BLaER1 treated with 17β-estradiol and CSF1 and Interleukin-3, amounts not matched to agents 10 nM and 100 nM (cell line): Measurements from ENCODE around the gene PIK3R6.

Source experiments
- H3K27ac ChIP-seq, 11 experiments: shearing (Covaris generic); formaldehyde crosslinking; 2 replicates each; pipeline ENCODE4 v1.8.1; 2022
- H3K27me3 ChIP-seq, 11 experiments: shearing (Covaris generic); formaldehyde crosslinking; 2 replicates each; pipeline ENCODE4 v1.8.1; 2022
- H3K36me3 ChIP-seq, 11 experiments: shearing (Covaris generic); formaldehyde crosslinking; 2 replicates each; pipeline ENCODE4 v1.8.1; 2022
- H3K4me1 ChIP-seq, 10 experiments: shearing (Covaris generic); formaldehyde crosslinking; 2 replicates each; pipeline ENCODE4 v1.8.1; 2022
- H3K4me2 ChIP-seq, 11 experiments: shearing (Covaris generic); formaldehyde crosslinking; 2 replicates each; pipeline ENCODE4 v1.8.1; 2022
- H3K4me3 ChIP-seq, 10 experiments: shearing (Covaris generic); formaldehyde crosslinking; 2 replicates each; pipeline ENCODE4 v1.8.1; 2022
- H3K9ac ChIP-seq, 11 experiments: shearing (Covaris generic); formaldehyde crosslinking; 2 replicates each; pipeline ENCODE4 v1.8.1; 2022
- H3K9me3 ChIP-seq, 11 experiments: shearing (Covaris generic); formaldehyde crosslinking; replicated peaks in 1 of 11; 2 replicates each; pipeline ENCODE4 v1.8.1; 2022
- H4K20me1 ChIP-seq, 11 experiments: shearing (Covaris generic); formaldehyde crosslinking; 2 replicates each; pipeline ENCODE4 v1.8.1; 2022
- Cebpa-rat ChIP-seq, 11 experiments: shearing (Covaris generic); IDR thresholded peaks; 2 replicates each; pipeline ENCODE4 v1.8.1; 2022

The PIK3R6 gene, protein sequence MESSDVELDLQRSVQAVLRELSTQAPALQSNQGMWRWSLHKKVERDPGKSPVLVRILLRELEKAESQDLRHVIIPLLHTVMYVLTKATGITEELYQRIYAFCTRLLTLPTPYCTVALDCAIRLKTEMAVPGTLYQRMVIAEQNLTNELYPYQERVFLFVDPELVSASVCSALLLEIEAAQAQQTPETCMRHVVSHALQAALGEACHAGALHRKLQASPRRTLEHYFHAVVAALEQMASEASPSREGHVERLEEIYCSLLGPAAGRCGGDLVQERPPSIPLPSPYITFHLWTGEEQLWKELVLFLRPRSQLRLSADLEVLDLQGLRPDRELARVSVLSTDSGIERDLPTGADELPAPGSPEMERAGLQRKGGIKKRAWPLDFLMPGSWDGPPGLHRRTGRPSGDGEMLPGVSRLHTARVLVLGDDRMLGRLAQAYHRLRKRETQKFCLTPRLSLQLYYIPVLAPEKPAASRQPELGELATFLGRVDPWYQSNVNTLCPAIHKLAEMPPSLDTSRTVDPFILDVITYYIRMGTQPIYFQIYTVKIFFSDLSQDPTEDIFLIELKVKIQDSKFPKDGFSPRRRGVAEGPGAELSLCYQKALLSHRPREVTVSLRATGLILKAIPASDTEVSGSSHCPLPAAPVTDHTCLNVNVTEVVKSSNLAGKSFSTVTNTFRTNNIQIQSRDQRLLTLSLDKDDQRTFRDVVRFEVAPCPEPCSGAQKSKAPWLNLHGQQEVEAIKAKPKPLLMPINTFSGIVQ

GRCh38 chr17:8867361-8867981 is at the start of gene PIK3R6:
PIK3R6 (minus strand) TSS chr17:8867674; CDS start chr17:8849794, 17,880 bp downstream.
- Histone ChIP-seq H3K9me3 (no peaks in the 10 kb centered on the region), H3K27me3 (no peaks in the 10 kb centered on the region), H3K27ac (peak within 1 kb of the TSS; percentile 15 to 77 (median 65); a peak in 21 of 22 replicates), H3K36me3 (peaks cover 0 to 26% (median 11%) of the 10 kb centered on the region in 11 experiments; a peak in 11 of 22 replicates), H3K4me3 (peak within 1 kb of the TSS; percentile 22 to 77 (median 63); a peak in 18 of 20 replicates), H4K20me1 (peaks cover 0 to 26% (median 0%) of the 10 kb centered on the region in 11 experiments; a peak in 3 of 22 replicates), H3K9ac (peak within 1 kb of the TSS; percentile 51 to 81 (median 77); a peak in 21 of 22 replicates), H3K4me2 (peak within 1 kb of the TSS; percentile 76 to 99 (median 88)), H3K4me1 (peaks cover 47 to 87% (median 57%) of the 10 kb centered on the region in 10 experiments)
- TF ChIP-seq Cebpa-rat (IDR thresholded peaks at IDR 0.05): no peak

DNA sequence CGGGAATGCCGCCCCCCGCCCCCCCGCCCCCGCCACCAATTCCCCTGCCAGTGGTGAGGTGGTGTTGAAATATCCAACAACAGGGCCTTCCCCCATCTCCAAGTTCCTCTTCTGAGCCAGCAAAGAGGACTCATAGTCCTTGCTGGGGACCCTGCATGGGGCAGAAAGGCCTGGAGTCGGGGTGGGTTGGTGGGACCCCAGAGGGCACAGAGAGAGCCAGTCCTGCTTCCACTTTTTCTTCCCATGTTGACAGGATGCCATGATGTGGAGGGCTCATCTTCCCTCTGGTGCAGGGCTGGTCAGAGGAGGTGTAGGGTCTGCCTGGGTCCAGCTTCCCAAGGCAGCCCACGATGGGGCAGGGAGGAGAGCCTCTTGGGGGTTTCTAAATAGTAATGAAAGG is 49.0 kb upstream of the PIK3R6 start:
- H3K36me3 ChIP-seq: peaks cover 3 to 79% (median 27%) of the 10 kb centered on the region in 11 experiments; a peak in 16 of 22 replicates
- peak overlapping the region in 6 of 11 experiments; percentile 48 to 90 (median 80); a peak in 12 of 22 replicates for H3K4me2 ChIP-seq
- H3K9ac ChIP-seq: peak overlapping the region in 5 of 11 experiments; percentile 20 to 79 (median 59); a peak in 10 of 22 replicates
- peak overlapping the region in 1 of 10 experiments; percentile 43; a peak in 2 of 20 replicates for H3K4me3 ChIP-seq
- H3K9me3 ChIP-seq: peaks cover 18 to 50% (median 28%) of the 10 kb centered on the region in 11 experiments
- H3K27ac ChIP-seq: peak overlapping the region in 7 of 11 experiments; percentile 9 to 92 (median 79); a peak in 13 of 22 replicates
- no peak for TF ChIP-seq Cebpa-rat (IDR thresholded peaks at IDR 0.05)
- H4K20me1 ChIP-seq: peaks cover under 1 to 52% (median 21%) of the 10 kb centered on the region in 11 experiments; a peak in 12 of 22 replicates
- no peaks in the 10 kb centered on the region for H3K27me3 ChIP-seq
- peaks cover 14 to 98% (median 33%) of the 10 kb centered on the region in 10 experiments for H3K4me1 ChIP-seq

GRCh38 chr17:8914554-8914953 is 47.1 kb upstream of the PIK3R6 start:
- no peak overlapping the region for H3K4me3 ChIP-seq

DNA sequence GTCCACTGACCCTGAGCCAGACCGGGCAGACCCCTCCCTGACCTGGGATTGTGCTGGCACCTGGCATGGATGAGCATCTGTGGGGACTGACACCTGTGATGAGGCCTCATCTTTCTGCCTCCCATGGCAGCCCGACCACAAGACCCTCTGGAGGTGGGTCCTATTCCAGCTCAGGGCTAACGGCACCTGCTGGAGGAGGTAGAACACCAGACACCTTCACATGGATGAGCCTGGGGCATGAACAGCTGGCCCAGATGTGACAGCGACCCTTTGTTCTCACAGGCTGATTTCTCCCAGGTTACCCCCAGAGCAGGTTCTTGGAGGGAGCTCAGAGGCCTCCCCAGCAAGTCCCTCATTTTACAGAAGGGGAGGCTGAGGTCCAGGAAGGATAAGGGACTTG is 46.4 kb upstream of the PIK3R6 start:
- H3K36me3 ChIP-seq: peaks cover 3 to 90% (median 41%) of the 10 kb centered on the region in 11 experiments; a peak in 18 of 22 replicates
- peak overlapping the region in 2 of 11 experiments; percentile 89 to 92; a peak in 5 of 22 replicates for H3K27ac ChIP-seq
- H4K20me1 ChIP-seq: peaks cover 4 to 53% (median 21%) of the 10 kb centered on the region in 11 experiments; a peak in 12 of 22 replicates
- no peaks in the 10 kb centered on the region for H3K27me3 ChIP-seq
- peaks cover 16 to 25% (median 21%) of the 10 kb centered on the region in 11 experiments for H3K9me3 ChIP-seq
- H3K4me2 ChIP-seq: peak overlapping the region in 3 of 11 experiments; percentile 72 to 98 (median 90); a peak in 6 of 22 replicates
- no peak for TF ChIP-seq Cebpa-rat (IDR thresholded peaks at IDR 0.05)
- H3K4me1 ChIP-seq: peaks cover 14 to 98% (median 34%) of the 10 kb centered on the region in 10 experiments
- no peak overlapping the region for H3K4me3 ChIP-seq
- H3K9ac ChIP-seq: peak overlapping the region in 2 of 11 experiments; percentile 53 to 79; a peak in 2 of 22 replicates

More at GRCh38 chr17:8914554-8914953, 47.1 kb upstream of the PIK3R6 start:
- no peaks in the 10 kb centered on the region for H3K27me3 ChIP-seq
- H4K20me1 ChIP-seq: peaks cover 4 to 57% (median 21%) of the 10 kb centered on the region in 11 experiments; a peak in 12 of 22 replicates
- H3K27ac ChIP-seq: peak overlapping the region in 4 of 11 experiments; percentile 6 to 92 (median 84); a peak in 8 of 22 replicates
- H3K4me2 ChIP-seq: peak overlapping the region in 3 of 11 experiments; percentile 80 to 98 (median 90); a peak in 6 of 22 replicates
- H3K36me3 ChIP-seq: peaks cover 3 to 90% (median 40%) of the 10 kb centered on the region in 11 experiments; a peak in 16 of 22 replicates
- no peak for TF ChIP-seq Cebpa-rat (IDR thresholded peaks at IDR 0.05)
- peaks cover 14 to 98% (median 34%) of the 10 kb centered on the region in 10 experiments for H3K4me1 ChIP-seq
- peak overlapping the region in 2 of 11 experiments; percentile 53 to 79; a peak in 3 of 22 replicates for H3K9ac ChIP-seq
- peaks cover 18 to 32% (median 23%) of the 10 kb centered on the region in 11 experiments for H3K9me3 ChIP-seq

DNA sequence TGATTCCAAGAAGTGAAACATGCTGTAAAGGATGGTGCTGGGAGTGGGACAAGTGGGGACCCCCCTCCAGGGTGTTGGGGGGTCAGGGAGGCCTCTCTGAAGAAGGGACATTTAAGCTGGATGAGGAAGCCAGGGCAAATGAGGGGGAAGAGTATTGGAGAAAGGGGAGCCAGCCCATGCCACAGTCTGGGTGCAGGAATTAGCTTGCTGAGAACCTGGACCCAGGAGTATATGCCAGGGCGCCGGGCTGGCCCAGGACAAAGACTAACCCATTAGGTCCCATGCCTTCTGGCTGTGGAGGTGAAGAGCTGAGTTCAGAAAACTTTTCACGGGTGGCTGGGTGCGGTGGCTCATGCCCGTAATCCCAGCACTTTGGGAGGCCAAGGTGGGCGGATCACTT is 45.6 kb upstream of the PIK3R6 start:
- peaks cover 8 to 17% (median 14%) of the 10 kb centered on the region in 11 experiments for H3K9me3 ChIP-seq
- H3K4me1 ChIP-seq: peaks cover 14 to 98% (median 34%) of the 10 kb centered on the region in 10 experiments
- no peak for TF ChIP-seq Cebpa-rat (IDR thresholded peaks at IDR 0.05)
- no peak overlapping the region for H3K4me3 ChIP-seq
- no peaks in the 10 kb centered on the region for H3K27me3 ChIP-seq
- peak overlapping the region in 2 of 11 experiments; percentile 14 to 53; a peak in 2 of 22 replicates for H3K9ac ChIP-seq
- peak overlapping the region in 2 of 11 experiments; percentile 63 to 92; a peak in 4 of 22 replicates for H3K27ac ChIP-seq
- peak overlapping the region in 8 of 11 experiments; percentile 29 to 98 (median 51); a peak in 14 of 22 replicates for H3K4me2 ChIP-seq
- H3K36me3 ChIP-seq: peaks cover 3 to 91% (median 42%) of the 10 kb centered on the region in 11 experiments; a peak in 18 of 22 replicates
- H4K20me1 ChIP-seq: peaks cover 4 to 53% (median 21%) of the 10 kb centered on the region in 11 experiments; a peak in 12 of 22 replicates

DNA sequence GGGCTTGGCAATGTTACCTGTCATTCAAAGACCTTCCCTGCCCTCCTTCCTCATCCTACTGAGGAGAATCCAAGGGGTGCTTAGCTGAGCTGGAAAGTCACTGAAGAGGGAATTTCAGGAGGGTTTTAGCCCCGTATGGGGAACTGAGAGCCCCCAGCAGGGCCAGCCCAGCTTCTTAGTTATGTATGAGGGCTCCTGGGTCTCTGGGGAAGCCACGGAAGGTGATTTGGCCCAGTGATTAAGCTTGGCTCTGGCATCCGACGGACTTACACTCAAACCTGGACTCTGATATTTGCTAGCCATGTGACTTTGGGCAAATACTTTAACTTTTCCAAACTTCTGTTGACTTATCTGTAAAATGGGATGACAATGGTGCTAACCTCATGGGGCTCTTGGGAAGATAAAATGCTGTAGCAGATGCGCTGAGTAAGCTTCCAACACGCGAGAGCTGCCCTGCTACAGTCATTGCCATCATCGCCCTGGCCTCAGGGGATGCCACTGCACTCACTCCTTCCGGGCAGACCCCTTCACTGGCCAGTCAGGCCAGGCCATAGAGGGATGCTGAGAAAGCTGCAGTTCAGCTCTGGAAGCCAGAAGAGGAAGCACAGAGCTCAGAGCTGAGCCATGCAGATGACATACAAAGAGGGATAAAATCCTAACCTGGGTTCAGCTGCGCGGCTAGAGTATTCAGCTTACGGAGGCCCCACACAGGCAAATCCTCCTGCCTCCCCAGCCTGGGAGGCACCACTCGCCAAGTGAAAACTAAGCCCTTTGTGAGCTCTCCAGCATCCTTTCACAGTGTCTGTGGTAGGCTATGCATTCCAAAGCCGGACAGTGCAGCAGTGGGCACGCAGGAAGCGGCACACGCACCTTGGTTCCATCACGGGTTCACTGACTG is 44.9 kb upstream of the PIK3R6 start:
- TF ChIP-seq Cebpa-rat (IDR thresholded peaks at IDR 0.05): no peak
- Histone ChIP-seq H3K4me3 (no peak overlapping the region), H3K36me3 (peaks cover 0 to 91% (median 43%) of the 10 kb centered on the region in 11 experiments; a peak in 18 of 22 replicates), H3K27ac (peak overlapping the region in 3 of 11 experiments; percentile 31 to 92 (median 63); a peak in 5 of 22 replicates), H3K9me3 (peaks cover under 1 to 10% (median 6%) of the 10 kb centered on the region in 11 experiments; a peak in 18 of 22 replicates), H3K4me1 (peaks cover 14 to 98% (median 34%) of the 10 kb centered on the region in 10 experiments), H3K9ac (peak overlapping the region in 3 of 11 experiments; percentile 33 to 62 (median 53); a peak in 5 of 22 replicates), H3K4me2 (peak overlapping the region; percentile 29 to 98 (median 44)), H3K27me3 (no peaks in the 10 kb centered on the region), H4K20me1 (peaks cover 4 to 53% (median 21%) of the 10 kb centered on the region in 11 experiments; a peak in 12 of 22 replicates)
